Caco-2 (cell line): Measurements from ENCODE around the gene PRDM15. TPM values are rescaled to one million over a fixed set of nuclear protein-coding genes. Genes with fewer than 3 reads are reported as not detected.

Experiments
- BruUV-seq: library from RNA; stranded (reverse); fragments of 400-500 nt; replicated peaks from 2 replicates; lab custom pipeline; 2021; lab: Mats Ljungman, UMichigan
- CTCF ChIA-PET: fragments of 300-600 bp; sonication (Branson Sonifier 250); formaldehyde crosslinking; loops from one replicate; lab custom pipeline; 2022; ENCODE audit warnings: antibody characterized with exemption; lab: Charles Lee
- POLR2A ChIA-PET: fragments of 300-600 bp; sonication (Branson Sonifier 250); formaldehyde crosslinking; loops from one replicate; lab custom pipeline; 2022; ENCODE audit warnings: antibody characterized with exemption; lab: Charles Lee
- DNase-seq, 2 experiments: peaks; one replicate each; pipeline versions ENCODE4 v3.0.0 to v3.0.0-alpha.2; 2020 to 2022
- H3K27me3 ChIP-seq: replicated peaks from 2 replicates; pipeline ENCODE4 v1.6.0; 2011; ENCODE audit warnings: low read length; ENCODE audit not compliant: control insufficient read depth, insufficient read depth
- H3K36me3 ChIP-seq: 2 replicates; pipeline ENCODE4 v1.5.1; 2011; ENCODE audit warnings: low read length; ENCODE audit not compliant: control insufficient read depth, insufficient read depth
- H3K4me1 ChIP-seq: fragments of 250-450 bp; sonication (Bioruptor Pico); 2 replicates; pipeline ENCODE4 v1.5.1; 2020; ENCODE audit warnings: mild to moderate bottlenecking
- H3K4me3 ChIP-seq: 2 replicates; pipeline ENCODE4 v1.5.1; 2011; ENCODE audit warnings: low read depth, mild to moderate bottlenecking, control low read depth, low read length
- H3K9me3 ChIP-seq: fragments of 250-450 bp; sonication (Bioruptor Pico); 2 replicates; pipeline ENCODE4 v1.5.1; 2020; ENCODE audit warnings: mild to moderate bottlenecking, moderate library complexity
- H3K27ac Mint-ChIP-seq: one replicate; pipeline ENCODE4 v1.8.0; 2022; ENCODE audit warnings: mixed read lengths; ENCODE audit not compliant: unreplicated experiment
- H3K27me3 Mint-ChIP-seq: one replicate; pipeline ENCODE4 v1.8.0; 2022; ENCODE audit warnings: mixed read lengths; ENCODE audit not compliant: insufficient read depth, unreplicated experiment
- H3K36me3 Mint-ChIP-seq: one replicate; pipeline ENCODE4 v1.8.0; 2022; ENCODE audit warnings: mild to moderate bottlenecking, mixed read lengths; ENCODE audit not compliant: insufficient read depth, unreplicated experiment
- H3K4me1 Mint-ChIP-seq: one replicate; pipeline ENCODE4 v1.8.0; 2022; ENCODE audit warnings: low read depth, mixed read lengths; ENCODE audit not compliant: unreplicated experiment
- H3K4me3 Mint-ChIP-seq: one replicate; pipeline ENCODE4 v1.8.0; 2022; ENCODE audit warnings: mild to moderate bottlenecking, moderate library complexity, mixed read lengths; ENCODE audit not compliant: unreplicated experiment
- H3K9me3 Mint-ChIP-seq: one replicate; pipeline ENCODE4 v1.8.0; 2022; ENCODE audit warnings: mixed read lengths; ENCODE audit not compliant: unreplicated experiment
- CTCF ChIP-seq, 2 experiments: fragments of 200-600 bp in 1 of 2; IDR thresholded peaks; 1 replicate in 1 of 2; 2 replicates in 1 of 2; pipeline versions ENCODE4 v1.5.1 to v1.8.0; 2011 to 2022; ENCODE audit warnings: antibody characterized with exemption in 1 of 2, control low read depth in 1 of 2, inconsistent platforms in 1 of 2, low read depth in 1 of 2, low read length in 1 of 2, mild to moderate bottlenecking in 1 of 2, moderate library complexity in 1 of 2; ENCODE audit not compliant: insufficient read depth in 1 of 2, severe bottlenecking in 1 of 2, unreplicated experiment in 1 of 2
- intact Hi-C: fragments of 100-400 bp; cut with micrococcal nuclease; formaldehyde crosslinking; loops from one replicate; pipeline ENCODE4 v1.10.0; 2022; ENCODE audit not compliant: unreplicated experiment
- total RNA-seq: library from RNA; stranded (reverse); gene quantifications from 2 replicates; pipeline ENCODE4 v1.2.3, GENCODE V29; 2022

Gene PRDM15
- total RNA-seq, 1 experiment from 2014 or later = 5.6 TPM

- H3K4me3 Mint-ChIP-seq = peak overlapping the region; percentile 90
- ChIA-PET POLR2A (interaction anchor here (0.6 to 2.0 kb wide), 5 partner anchors 13 to 86 kb away, joined by 4 to 17 read pairs (median 5); no protein-coding TSS in a partner anchor), CTCF (interaction anchor here (0.5 to 2.5 kb wide), 5 partner anchors 14 to 152 kb away, joined by 3 to 18 read pairs (median 4); no protein-coding TSS in a partner anchor)
- H3K4me3 ChIP-seq = peak overlapping the region; percentile 90
- no peaks in the 10 kb centered on the region for H3K27me3 ChIP-seq
- no peaks in the 10 kb centered on the region for H3K9me3 ChIP-seq
- peaks cover 32% of the 10 kb centered on the region for H3K36me3 Mint-ChIP-seq
- DNase-seq = peak; percentile 63 to 66
- H3K4me1 Mint-ChIP-seq = peaks cover 58% of the 10 kb centered on the region
- no peaks in the 10 kb centered on the region for H3K27me3 Mint-ChIP-seq
- H3K9me3 Mint-ChIP-seq = no peaks in the 10 kb centered on the region
- BruUV-seq = no TSS peak
- no peak for TF ChIP-seq CTCF (IDR thresholded peaks at IDR 0.05; ENCODE audit: insufficient read depth in 1 of 2, low read depth in 1 of 2, low read length in 1 of 2, severe bottlenecking in 1 of 2, unreplicated experiment in 1 of 2)
- intact Hi-C loops = loop anchor here (1.0 kb wide), 2 partner anchors 14 to 49 kb away; no protein-coding TSS in a partner anchor
- H3K27ac Mint-ChIP-seq = peak overlapping the region; percentile 79
- H3K4me1 ChIP-seq = peaks cover 50% of the 10 kb centered on the region
- no peaks in the 10 kb centered on the region for H3K36me3 ChIP-seq
These were observed 114.4 kb downstream of the PRDM15 start for GRCh38 chr21:41764558-41765419.

GRCh38 chr21:41763996-41764395 is 115.1 kb downstream of the PRDM15 start:
- Histone ChIP-seq H3K4me3 (peak overlapping the region; percentile 6; the same call in 1 of the 2 replicates), H3K9me3 (no peaks in the 10 kb centered on the region), H3K4me1 (peaks cover 45% of the 10 kb centered on the region), H3K36me3 (no peaks in the 10 kb centered on the region), H3K27me3 (no peaks in the 10 kb centered on the region)
- no TSS peak for BruUV-seq
- DNase-seq = no peak
- Mint-ChIP-seq H3K4me3 (peak overlapping the region; percentile 90), H3K9me3 (no peaks in the 10 kb centered on the region), H3K27ac (peak overlapping the region; percentile 79), H3K36me3 (peaks cover 37% of the 10 kb centered on the region), H3K4me1 (peaks cover 50% of the 10 kb centered on the region), H3K27me3 (no peaks in the 10 kb centered on the region)
- intact Hi-C loops = loop anchor here (1.0 kb wide), 2 partner anchors 14 to 49 kb away; no protein-coding TSS in a partner anchor
- CTCF ChIA-PET = interaction anchor here (0.6 to 2.5 kb wide), 4 partner anchors 13 to 152 kb away, joined by 3 to 18 read pairs (median 7); no protein-coding TSS in a partner anchor
- POLR2A ChIA-PET = interaction anchor here (0.6 to 2.0 kb wide), 6 partner anchors 8 to 85 kb away, joined by 3 to 17 read pairs (median 5); no protein-coding TSS in a partner anchor
- no peak for TF ChIP-seq CTCF (IDR thresholded peaks at IDR 0.05; ENCODE audit: insufficient read depth in 1 of 2, low read depth in 1 of 2, low read length in 1 of 2, severe bottlenecking in 1 of 2, unreplicated experiment in 1 of 2)

- no TSS peak for BruUV-seq
- Mint-ChIP-seq H3K4me1 (peaks cover 45% of the 10 kb centered on the region), H3K27ac (peak overlapping the region; percentile 79), H3K9me3 (no peaks in the 10 kb centered on the region), H3K27me3 (no peaks in the 10 kb centered on the region), H3K36me3 (peaks cover 38% of the 10 kb centered on the region), H3K4me3 (peak overlapping the region; percentile 37)
- Histone ChIP-seq H3K4me1 (peaks cover 45% of the 10 kb centered on the region), H3K4me3 (no peak overlapping the region), H3K36me3 (no peaks in the 10 kb centered on the region), H3K27me3 (no peaks in the 10 kb centered on the region), H3K9me3 (no peaks in the 10 kb centered on the region)
- POLR2A ChIA-PET = interaction anchor here (0.6 to 1.0 kb wide), 2 partner anchors 8 to 11 kb away, joined by 3 to 4 read pairs; no protein-coding TSS in a partner anchor
- intact Hi-C loops = no loop called here
- CTCF ChIA-PET = interaction anchor here (2.5 kb wide), 1 partner anchor 151 kb away, joined by 18 read pairs; no protein-coding TSS in a partner anchor
- no peak for DNase-seq
- no peak for TF ChIP-seq CTCF (IDR thresholded peaks at IDR 0.05; ENCODE audit: insufficient read depth in 1 of 2, low read depth in 1 of 2, low read length in 1 of 2, severe bottlenecking in 1 of 2, unreplicated experiment in 1 of 2)
These were observed 115.7 kb downstream of the PRDM15 start for GRCh38 chr21:41763398-41763931.
